DMS114 treated with DMSO at 0.1 percent for 48 hours (cell line): ENCODE measurements around the gene STIM2.
"Not testable (repeated sequence)": the region's sequence is repeated elsewhere in the genome, so short reads cannot be mapped to it uniquely, and the experiment has no call there.

ENCODE experiments used
- DNase-seq: peaks from one replicate; lab custom pipeline; 2025; ENCODE audit not compliant: unreplicated experiment; lab: John Stamatoyannopoulos, UW

STIM2 gene

GRCh38 chr4:26866781-26867180, 6.1 kb downstream of the STIM2 start:
- DNase-seq = no peak

DNA sequence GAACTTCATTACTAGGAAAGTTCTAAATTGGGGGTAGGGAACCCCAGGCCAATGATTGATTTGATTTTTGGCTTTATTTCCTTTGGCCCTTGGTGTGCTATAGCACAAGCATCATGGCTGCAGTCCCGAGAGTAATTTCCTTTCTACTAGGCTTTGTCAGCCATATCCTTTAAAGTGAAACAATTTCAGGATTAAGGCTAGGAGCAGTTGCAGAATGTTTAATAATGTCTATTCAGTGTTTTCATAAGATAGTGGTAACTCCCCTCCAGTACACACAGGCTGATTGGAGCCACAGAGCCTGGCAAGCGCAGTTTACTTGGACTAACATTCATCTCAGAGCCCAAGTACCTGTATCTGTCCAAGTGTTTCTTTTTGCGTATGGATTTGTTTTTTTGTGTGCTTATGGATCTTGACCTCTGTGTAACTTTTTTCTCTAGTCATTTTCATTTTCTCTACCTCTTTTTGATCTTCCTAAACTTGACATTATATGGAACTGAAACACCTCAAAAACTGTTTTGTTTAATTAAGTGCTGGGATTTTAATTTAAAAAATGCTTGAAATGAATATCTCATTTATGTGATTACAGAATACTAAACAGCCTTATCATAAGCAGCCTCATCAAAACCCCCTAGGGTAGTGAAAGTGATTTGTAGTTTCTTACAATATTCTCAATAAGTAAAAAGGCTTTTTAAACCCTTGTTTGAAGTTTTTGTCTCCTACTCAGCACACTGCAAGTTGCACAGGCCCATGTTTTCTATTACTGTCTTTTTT, 7.5 kb downstream of the STIM2 start:
- no peak for DNase-seq

- DNase-seq = no peak
These were observed 10.1 kb downstream of the STIM2 start for GRCh38 chr4:26870576-26871262.

- no peak for DNase-seq
These were observed 11.0 kb downstream of the STIM2 start for GRCh38 chr4:26871611-26872010.

GRCh38 chr4:26873391-26874026, 12.9 kb downstream of the STIM2 start:
- no peak for DNase-seq

DNA sequence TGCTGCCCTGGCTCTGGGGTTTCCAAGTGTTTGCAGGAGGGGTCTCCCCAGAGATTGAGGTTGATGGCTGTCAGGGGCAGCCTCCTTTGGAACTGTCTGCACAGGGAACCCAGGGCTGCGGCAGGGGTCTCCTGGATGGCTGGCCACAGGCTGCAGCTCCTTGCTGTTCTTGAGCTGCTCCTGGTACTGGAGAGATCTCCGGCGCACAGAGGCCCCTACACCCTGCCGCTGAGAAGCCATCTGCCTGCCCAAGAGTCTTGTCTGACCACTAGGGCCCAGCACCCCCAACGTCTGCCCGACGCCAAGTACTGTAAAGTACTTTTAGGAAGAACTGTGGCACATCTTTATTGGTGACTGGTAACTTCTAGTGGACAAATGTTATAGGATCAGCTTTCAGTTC, 13.5 kb downstream of the STIM2 start:
- DNase-seq = no peak

DNA sequence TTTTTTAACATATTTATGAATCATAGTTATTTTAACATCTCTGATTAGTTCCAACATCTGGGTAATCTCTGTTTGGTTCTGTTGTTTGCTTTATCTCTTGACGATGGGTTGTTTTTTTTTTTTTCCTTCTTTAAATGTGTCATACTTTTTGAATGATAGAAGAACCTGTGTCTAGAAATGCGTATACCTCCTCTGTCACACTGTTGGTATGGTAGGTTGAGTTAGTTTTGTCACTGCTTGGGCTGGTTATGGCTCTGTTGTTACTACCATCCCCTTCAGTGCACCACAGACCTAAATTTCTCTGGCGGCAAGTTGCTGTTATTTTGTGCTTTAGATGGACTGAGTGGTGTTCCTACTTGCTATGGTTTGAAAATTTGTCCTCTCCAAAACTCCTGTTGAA, 16.8 kb downstream of the STIM2 start:
- DNase-seq = no peak

DNA sequence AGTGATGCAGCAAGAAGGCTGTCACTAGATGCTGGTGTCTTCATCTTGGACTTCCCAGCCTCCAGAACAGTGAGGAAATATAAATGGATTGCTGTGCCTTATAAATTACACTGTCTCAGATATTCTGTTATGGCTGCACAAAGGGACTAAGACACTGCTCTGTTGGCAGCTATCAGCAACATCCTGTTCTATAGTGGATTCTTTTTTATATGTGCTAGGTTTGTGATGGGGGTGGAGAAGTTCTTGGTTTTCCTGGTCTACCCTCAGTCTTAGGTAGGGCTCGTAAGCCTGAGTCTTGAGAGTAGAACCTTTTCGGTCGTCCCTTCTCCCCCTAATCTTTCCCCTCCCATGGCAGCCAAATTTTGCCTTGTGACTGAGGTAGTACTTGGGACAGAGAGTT, 17.3 kb downstream of the STIM2 start:
- DNase-seq = no peak

DNA sequence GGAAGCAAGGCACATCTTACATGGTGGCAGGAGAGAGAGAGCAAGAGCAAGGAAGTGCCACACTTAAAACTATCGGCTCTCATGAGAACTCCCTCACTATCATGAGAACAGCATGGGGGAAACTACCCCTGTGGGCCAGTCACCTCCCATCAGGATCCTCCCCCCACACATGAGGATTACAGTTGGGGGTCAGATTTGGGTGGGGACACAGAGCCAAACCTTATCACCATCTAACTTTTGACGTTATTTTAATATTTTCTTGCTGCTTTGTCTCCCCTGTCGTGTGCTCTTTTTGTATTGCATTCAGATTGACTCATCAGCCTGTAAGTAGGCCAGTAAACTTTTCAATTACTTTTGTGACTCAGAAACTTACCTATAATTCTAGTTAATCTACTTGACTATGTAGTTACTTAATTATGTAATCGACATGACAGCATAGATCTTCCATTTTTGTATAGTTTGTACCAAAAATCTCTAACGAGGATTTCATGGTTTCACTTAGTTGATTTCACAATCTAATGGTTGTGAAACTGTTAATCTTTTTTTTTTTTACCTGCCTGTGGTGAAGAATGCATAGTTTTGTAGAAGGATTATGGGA, 18.3 kb downstream of the STIM2 start:
- no peak for DNase-seq

DNA sequence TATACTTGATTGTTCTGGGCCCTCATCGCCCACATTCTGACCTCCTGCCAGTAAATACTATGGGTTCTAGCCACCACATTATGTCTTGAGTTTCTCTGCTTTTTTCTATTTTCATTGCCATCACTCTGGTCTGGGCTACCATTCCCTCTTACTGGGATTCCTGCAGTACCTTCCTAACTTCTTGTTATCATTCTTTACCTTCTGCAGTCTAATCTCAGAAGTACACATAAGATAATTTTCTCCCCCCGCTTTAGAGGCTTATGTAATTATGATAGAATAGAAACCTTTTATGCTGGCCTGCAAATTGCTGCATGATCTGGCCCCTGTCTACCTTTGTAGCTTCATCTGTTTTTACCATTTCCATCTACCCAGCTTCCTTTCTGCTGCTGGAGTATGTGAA, 19.2 kb downstream of the STIM2 start:
- DNase-seq = no peak

DNA sequence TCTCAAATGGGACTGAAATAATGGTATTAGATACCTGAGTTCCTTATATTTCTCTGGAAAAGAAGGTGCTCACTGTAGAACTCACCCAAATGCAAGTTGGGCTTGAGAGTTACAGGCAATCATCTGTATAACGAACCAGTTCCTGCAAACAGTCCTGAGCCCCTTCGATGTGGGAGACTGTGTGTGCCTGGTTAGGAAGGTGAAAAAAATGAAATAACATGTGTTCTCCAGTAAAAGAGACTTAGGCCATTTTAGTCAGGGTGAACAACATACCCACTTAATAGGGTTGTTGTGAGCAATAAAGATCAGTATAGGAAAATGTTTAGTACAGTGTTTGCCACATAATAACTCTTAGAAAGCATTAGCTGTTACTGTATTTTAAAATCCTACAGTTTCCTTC, 23.4 kb downstream of the STIM2 start:
- DNase-seq = no peak

DNA sequence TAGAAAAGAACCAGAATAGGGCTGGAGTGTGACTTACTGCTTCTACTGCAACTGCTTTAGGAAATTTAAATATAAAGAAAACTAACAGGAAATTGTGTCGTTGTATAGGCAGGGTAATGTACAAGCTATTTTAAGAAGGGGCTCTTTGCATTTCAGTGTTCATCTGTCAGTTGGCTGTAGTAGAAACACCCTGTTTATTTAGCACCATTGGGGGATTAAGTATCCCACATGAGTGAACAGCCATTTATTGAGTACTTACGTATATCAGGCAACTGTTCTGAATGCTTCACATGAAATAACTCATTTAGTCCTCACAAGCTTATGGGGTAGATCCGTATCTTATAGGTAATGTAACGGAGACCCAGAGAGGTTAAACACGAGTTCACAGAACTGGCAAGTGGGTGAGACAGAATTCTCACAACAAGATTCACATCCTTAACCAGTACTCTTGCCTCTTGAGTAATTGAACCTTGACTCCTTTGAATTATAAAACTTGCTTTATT, 23.9 kb downstream of the STIM2 start:
- DNase-seq = no peak

GRCh38 chr4:26885912-26886274, 25.3 kb downstream of the STIM2 start:
- no peak for DNase-seq

DNA sequence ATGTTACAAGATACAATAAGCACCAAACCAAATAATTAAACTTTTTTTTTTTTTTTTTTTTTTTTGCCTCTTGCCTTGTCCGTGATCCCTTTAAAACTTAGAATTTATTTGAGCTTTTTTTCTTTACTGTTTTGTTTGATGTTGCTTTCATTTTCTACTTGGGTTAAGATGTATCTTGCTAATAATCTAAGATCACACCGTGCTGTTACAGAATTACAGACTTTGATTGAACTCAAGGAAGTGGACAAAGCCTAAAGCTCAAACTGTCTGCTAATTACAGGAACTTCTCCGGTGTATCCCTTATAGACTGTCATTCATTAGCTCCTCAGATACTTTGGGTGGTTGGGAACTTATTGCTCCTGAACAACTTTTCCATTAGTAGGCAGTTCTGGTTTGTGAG, 26.5 kb downstream of the STIM2 start:
- no peak for DNase-seq

DNA sequence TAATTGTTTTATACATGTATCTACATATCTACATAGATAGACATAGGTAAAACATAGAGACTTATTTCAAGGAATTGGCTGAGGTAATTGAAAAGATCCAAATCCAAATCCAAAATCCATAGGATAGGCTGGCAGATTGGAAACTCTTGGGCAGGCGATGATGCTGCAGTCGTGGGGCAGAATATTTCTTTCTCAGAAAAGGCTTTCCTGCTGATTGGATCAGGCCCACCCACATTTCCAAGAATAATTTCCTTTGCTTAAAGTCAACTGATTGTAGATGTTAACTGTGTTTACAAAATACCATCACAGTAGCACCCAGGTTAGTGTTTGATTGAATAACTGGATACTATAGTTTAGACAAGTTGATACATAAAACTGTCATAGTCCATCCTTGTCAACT, 27.2 kb downstream of the STIM2 start:
- DNase-seq = no peak

DNA sequence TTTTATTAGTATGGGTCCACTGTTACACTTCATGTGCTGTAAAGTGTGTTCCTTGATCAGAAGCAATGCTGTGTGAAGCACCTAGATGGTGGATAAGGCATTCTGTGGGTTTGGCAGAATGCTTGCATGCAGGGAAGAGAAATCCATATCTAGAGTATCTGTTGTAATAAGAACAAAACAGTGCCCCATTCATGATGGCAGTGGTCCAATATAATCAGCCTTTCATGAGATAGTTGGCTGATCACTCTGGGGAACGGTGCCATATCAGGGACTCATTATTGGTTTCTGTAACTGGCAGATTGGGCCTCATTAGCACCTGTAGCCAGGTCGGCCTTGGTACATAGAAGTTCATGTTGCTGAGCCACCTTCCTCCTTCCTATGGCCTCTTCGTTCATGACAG, 28.7 kb downstream of the STIM2 start:
- DNase-seq = no peak

- no peak for DNase-seq
These were observed 30.4 kb downstream of the STIM2 start for GRCh38 chr4:26891054-26891453.

DNA sequence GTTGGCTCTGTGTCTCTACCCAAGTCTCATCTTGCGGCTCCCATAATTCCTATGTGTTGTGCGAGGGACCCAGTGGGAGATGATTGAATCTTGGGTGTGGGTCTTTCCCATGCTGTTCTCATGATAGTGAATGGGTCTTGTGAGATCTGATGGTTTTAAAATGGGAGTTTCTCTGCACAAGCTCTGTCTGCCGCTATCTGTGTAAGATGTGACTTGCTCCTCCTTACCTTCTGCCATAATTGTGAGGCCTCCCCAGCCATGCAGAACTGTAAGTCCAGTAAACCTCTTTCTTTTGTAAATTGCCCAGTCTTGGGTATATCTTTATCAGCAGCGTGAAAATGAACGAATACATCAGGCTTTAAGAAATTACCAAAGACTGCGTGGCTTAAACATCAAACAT, 31.2 kb downstream of the STIM2 start:
- DNase-seq = no peak

- DNase-seq = no peak
These were observed 32.0 kb downstream of the STIM2 start for GRCh38 chr4:26892480-26893150.

DNA sequence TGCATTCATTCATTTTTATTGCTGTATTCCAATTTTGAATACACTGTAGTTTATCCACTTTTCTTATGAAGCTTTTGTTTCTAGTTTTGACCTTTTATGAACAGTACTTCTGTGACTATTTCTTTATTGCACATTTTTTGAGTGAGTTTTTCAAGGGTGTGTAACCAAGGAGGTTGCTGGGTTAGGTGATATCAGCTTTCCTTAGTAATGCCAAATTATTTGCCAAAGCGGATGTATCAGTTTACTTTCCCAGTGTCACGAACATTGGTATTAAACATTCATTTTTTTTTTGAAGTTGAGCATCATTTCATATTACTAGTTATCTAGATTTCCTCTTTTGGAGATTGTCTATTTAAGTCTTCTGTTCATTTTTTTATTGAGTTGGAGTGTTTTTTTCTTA, 32.9 kb downstream of the STIM2 start:
- DNase-seq = no peak

GRCh38 chr4:26894881-26895280, 34.2 kb downstream of the STIM2 start:
- DNase-seq = not testable (repeated sequence)
